Activated CD4-positive, alpha-beta T cell treated with anti-CD3 and anti-CD28 coated beads for 1 hour (primary cell): ENCODE results near the gene SMG6.
"Not testable (repeated sequence)": the region's sequence is repeated elsewhere in the genome, so short reads cannot be mapped to it uniquely, and the experiment has no call there.

Experiments
- DNase-seq: peaks from one replicate; pipeline ENCODE4 v3.0.0-alpha.2; 2020

SMG6 gene

DNA sequence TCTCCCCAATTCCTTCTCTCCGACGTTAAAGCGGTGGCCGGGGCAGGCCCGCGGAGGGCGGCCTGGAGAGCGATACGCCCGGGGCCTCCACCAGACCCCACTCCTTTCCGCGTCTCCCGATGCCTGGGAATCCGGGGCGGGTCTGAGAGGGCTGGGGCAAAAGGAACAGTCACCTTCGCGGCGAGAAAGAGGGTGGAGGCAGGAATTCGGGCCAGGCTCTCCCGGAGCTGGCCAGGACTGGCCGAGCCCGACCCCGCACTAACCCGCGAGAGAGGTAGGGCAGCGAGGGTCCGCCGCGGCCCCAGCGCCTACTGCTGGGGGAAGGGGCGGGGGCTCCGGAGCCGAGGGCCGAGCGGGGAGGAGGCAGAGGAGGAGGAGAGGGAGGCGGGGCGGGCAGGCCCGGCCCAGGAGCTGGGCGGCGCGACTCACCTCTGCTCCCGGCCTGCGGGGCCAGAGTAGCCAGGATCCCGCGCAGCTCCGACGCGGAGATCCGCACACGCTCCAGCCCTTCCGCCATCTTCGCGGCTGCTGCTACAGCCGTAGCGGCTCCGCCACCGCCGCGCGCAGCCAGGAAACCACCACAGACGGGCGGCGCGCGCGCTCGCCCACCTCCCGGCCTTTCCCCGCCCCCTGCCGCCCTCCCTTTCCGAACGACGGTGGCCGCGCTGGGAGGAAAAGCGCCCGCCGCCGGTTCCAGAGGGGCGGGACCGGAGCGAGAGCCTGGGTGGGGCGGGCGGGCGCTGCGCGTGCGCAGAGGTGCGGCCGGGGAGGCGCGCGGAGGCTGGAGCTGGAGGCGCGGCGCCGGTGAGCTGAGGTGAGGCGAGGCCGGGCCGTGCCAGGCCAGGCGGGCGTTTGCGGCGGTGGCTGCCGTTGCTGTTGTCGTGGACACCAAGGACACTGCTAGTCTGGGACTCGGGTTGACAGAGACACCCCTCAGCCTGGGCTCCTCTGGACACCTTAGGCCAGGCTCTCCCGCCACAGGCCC is at the start of gene SMG6, which contains the start of gene SRR:
Gene SMG6 (minus strand): TSS at position 582 of the 985 bp plus-strand sequence. CDS start 65 bp downstream, at position 517.
Gene SRR (plus strand): TSS at position 747 of the 985 bp plus-strand sequence. CDS start 11,611 bp downstream, outside the sequence.
- DNase-seq: peak; percentile 93

DNA sequence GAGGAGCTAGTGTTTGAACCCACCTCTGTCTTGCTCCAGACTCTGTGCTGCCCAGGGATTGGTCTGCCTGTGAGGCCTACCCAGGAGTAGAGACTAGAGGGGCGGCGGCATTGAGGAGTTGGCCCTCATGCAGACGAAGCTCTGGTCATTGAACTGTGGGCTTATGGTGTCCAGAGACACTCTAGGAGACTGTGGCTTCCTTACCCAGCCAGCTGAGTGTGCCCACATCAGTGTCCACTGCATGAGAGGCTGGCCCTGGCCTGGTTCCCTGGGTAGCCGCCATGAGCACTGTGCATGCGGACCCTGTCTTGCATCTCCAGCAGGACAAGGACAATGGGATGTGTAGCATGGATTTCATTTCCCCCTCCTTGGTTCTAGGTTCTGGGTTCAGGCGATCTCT is 47.7 kb upstream of the SMG6 start:
- DNase-seq: no peak

DNA sequence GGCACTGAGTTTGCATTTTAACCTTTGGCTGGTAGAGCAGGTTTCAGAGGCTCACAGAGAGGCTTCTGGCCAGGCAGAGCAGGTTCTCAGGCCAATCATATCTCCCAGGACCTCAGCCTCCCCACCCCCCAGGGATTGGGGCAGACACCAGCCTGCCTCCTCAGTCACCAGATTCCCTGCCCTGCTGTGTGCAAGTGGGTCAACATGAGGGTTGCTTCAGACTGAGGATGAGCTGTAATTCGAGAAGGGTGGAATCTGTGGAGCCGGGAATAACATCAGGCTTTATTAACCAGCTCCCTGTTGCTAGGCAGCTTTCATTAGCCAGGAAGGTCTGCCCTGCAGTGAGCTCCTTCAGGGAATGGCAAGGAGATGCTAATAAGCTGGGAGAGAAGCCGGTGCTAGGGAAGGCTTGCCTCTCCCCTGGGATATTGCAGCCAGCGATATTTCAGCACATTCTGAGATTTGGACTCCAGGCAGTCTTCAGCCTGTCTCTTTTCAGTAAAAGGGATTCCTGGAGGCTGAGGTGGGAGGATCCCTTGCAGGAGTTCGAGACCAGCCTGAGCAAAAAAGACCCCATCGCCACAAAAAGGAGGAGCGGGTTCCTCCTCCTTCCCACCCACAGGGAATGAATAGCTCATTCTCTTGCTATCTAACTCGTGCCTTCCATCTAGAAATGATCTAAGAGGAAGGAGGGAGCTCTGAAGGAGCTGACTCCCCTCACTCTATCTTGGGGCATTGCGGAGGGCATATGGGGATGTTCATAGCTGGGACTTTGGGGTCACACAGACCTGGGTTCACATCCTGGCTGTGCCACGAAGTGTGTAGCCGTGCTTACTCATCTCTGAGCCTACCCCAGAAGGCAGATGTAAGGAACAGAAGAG is 44.5 kb upstream of the SMG6 start:
- no peak for DNase-seq

DNA sequence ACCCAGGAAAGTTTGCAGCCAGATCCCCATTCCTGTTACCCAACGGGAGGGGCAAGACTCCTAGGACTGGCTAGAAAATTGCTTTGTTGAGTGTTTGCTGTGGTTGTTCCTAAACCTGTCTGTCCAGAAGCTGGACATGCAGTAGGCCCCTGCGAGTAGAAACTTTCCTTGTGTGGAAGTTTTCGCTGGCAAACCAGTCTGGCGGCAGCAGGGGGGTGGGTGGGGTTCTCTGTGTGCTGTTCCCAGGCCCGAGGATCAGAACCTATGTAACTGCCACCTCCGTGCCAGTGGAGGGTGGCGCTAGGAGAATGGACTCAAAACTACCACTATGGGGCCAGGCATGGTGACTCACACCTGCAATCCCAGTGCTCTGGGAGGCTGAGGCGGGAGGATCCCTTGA is 42.9 kb upstream of the SMG6 start:
- no peak for DNase-seq

DNA sequence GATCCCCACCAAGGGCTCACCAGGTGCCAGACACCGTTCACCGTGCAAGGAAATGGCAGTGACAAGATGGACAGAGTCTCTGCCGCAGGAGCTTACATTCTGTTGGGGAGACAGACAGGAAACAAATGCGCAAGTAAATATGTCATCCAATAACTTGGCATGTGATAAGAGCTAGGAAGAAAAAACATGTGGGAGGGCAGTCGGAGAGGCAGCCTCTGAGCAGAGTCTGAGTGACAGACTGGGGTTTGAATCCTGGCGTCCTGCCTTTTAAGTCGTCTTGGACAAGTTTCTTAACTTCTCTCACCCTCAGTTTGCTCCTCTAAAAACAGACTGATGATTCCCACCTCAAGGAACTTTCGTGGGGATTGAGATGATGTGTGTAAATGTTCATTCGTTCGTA is 40.9 kb upstream of the SMG6 start:
- no peak for DNase-seq

DNA sequence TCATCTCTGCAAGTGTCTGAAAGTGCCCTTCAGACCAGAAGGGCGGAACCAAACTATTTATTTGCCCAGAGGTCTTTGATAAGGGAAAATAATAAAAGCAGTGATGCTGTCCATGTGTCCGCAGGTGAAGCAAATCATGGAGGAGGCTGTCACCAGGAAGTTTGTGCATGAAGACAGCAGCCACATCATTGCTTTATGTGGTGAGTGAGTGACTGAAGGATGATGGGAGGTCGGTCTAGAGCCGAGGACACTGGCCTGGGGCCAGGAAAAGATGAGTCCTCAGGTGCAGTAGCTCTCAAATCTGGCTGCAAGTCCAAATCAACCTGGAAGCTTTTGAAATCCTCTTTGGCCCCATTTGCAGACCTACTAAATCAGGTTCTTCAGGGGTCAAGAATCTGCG is 39.8 kb upstream of the SMG6 start:
- DNase-seq: no peak

DNA sequence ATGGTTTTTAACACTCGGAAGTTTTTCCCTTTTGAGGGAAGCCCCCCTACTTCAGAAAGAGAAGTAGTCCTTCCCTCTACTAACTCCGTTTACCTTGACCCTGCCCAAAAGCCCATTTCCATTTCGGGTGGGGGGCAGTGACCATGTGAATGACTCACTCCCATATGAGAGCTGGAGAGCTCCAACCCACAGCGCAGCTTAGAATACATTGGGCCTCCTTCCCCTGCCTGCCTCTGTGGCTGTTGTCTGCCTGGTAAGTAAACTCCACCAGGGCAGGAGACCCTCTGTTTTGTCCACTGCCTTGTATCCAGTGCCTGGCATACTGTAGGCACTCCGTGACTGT is 34.7 kb upstream of the SMG6 start:
- DNase-seq: no peak

DNA sequence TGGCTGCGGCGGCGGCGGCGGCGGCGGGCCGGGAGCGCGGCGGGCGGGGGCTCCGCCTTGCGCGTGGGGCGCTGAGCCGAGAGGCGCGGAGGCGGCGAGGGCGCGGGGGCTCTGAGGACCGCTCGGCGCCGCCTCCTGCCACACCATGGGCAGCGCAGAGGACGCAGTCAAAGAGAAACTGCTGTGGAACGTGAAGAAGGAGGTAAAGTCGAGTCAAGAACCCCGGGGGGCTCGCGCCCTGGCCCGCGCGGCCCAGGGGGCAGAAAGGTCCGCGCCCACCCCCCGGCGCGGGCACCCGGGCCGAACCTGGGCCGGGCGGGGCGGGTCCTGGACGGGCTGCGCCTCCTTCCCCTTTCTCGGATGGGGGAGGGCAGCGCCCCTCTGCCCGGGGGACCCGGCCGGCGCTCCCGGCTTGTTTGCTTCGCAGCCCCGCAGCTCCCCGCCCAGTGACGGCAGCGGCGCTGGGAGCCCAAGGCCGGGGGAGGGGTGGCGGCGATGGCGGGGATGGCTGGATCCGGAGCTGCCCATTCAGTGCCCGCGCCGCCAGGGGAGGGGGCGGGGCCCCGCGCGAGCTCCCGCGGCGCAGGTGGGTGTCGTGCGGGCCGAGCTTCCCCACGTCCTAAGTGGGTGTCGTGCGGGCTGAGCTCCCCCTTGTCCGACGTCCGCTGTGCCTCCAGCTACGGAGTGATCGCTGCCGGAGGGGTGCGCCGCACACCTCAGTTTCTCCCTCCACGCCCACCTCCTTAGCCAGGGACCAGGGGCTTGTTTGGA is 34.1 kb upstream of the SMG6 start:
- DNase-seq: peak; percentile 22

DNA sequence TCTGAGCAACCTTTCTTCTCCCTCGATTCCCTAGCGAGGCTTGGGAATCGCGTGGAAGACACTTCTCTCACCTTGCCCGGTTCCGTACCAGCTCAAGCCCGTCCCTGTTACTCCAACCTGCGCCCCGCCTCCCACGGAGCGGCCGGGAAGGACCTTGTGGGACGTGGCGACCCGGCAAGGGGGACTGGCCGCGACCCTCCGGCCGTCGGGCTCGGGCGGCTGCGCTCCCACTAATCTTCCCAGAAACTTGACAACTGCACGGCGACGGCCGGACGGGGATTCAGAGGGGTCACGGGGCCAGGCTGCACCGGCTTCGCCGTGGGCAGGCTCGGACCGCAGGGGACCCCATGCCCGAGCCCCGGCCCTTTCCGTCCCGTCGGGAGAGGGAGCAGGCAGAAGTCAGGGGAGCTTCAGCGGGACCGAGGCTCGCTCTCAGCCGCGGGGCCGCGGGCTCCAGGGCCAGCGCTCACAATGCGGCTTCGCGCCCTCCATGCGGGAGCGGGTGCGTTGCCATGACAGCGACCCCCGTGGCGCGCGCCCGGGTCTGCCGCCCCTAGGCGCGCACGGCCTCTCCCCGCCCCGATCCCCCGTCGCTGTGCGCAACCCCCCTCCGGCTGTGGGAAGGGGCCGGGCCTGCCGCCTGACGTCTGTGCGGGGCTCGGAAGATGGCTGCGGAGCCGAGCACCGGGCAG is 33.4 kb upstream of the SMG6 start, which contains the start of gene SGSM2:
Gene SGSM2 (plus strand): TSS at position 650 of the 692 bp plus-strand sequence. CDS start 188 bp downstream, outside the sequence.
- peak; percentile 51 for DNase-seq

DNA sequence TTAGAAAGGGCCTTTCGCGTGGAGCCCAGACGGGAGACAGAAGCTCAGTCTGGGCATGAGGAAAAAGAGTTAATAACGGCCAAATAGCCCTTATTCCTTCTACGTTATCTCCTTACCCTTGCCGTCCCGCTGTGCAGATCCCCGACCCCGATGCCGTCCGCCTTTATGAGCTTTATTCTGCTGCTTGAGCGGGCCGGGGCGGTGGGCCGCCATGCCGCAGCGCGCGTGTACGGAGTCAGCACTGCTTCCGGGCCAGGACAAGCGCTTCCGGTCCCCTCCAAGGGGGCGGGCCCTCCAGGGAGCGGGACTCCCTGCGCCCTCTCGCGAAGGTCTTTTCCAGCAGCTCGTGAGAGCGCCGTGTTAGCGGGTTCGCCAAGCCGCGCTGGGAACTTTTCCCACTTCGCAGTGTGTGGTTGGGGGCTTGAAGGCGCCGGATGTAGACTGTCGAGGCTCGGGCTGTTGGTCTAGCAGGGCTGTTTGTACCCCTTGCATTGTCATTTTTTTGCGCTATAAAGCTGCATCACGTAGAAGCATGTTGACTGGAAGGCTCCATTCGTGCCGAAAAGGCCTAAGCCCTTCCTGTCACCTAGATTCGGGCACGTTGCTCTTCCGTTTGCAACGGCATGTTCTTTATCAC is 32.7 kb upstream of the SMG6 start, which contains the start of gene TSR1:
Gene TSR1 (minus strand): TSS at position 243 of the 637 bp plus-strand sequence. CDS start 30 bp downstream, at position 213.
- DNase-seq: peak; percentile 82

DNA sequence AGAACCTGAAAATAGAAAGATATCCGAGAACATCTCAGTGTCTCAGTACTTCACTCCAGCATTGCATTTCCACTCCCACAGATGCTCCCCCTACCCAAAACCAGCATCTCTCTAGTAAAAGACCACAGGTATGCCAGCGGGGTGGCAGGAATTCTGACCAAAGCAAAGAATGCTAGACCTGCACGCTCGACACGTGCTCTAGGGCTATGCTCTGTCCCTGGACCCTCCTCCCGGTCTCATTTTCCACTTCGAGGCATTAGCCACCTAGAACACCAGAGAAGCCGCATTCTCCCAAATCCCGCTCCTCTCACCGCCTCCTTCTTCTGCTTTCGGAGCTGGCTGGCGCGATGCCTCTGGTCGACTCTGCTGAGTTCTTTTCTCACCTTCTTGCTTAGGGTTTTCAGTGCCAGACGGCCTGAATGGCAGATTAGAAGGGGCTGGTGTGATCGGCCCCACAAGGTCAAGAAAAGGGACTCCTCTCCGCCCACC is 32.2 kb upstream of the SMG6 start:
- DNase-seq: no peak

DNA sequence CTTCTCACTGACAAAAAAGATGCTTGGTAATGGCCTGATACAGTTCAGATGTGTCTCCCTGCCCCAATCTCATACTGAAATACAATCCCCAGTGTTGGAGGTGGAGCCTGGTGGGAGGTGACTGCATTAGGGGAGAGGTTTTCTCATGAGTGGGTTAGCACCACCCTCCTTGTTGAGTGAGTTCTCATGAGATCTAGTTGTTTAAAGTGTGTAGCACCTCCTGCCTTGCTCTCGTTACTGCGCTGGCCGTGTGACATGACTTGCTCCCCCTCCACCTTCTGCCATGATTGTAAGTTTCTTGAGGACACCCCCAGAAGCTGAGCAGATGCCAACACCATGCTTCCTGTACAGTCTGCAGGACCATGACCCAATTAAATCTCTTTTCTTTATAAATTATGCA is 27.7 kb upstream of the SMG6 start:
- no peak for DNase-seq

DNA sequence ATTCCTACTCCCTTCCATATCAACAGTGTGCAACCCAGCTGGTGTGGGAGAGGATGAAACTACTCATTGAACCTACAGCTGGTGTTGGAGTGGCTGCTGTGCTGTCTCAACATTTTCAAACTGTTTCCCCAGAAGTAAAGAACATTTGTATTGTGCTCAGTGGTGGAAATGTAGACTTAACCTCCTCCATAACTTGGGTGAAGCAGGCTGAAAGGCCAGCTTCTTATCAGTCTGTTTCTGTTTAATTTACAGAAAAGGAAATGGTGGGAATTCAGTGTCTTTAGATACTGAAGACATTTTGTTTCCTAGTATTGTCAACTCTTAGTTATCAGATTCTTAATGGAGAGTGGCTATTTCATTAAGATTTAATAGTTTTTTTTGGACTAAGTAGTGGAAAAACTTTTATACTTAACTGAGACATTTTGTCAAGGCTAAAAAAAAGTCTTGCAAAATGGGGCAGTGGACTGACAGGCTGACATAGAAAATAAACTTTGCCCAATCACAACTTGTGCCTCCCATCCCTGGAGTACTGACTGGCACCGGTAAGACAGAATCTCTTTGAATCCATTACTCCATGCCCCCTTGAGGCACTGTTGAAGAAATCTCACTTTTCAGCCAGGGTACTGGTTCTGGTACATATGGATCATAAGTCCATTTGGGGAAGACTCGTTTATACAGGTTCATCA is 20.2 kb upstream of the SMG6 start:
- no peak for DNase-seq

DNA sequence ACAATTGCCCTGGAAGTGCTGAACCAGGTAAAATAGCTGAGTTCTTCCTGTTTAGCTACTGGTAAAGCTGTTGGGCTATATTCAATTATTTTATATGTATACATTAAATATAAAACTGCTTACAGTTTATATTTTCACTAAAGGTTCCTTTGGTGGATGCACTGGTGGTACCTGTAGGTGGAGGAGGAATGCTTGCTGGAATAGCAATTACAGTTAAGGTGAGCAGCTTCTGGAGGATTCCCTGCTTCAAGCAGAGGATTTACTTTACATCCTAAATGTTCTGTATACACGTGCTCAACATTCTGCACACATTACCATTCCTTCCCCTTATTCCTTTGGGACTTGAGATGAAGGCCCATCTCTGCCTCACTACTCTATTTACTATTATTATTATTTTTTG is 17.8 kb upstream of the SMG6 start:
- no peak for DNase-seq

DNA sequence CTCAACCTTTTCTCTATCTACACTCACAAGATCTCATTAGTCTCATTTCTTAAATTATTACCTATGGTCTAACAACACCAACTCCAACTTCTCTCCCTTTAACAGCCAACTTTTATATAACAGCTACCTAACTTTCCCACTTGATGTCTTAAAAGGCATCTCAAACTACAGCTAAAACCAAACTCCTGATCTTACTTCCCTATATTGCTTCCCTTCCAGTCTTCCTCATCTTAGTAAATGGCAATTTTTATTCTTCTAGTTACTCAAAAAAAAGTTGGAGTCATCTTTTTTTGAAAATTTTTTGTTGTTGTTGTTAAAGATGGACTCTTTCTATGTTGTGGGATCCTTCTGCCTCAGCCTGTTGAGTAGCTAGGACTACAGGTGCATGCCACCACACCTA is 15.5 kb upstream of the SMG6 start:
- DNase-seq: no peak

DNA sequence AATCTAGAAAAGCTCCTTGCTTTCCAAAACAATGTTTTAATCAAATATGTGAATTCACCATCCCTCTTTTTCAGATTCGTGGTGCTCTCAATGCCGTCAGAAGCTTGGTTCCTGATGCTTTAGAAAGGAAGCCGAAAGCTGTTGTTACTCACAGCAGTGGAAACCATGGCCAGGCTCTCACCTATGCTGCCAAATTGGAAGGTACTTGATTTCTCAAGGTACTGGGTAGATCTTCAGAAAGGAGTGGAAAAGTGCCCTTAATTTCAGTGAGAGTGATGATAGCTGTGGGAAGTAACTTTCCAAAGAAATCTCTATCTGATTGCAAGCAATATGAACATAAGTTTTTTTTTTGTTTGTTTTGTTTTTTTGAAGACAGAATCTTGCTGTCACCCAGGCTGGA is 14.2 kb upstream of the SMG6 start:
- DNase-seq: no peak

DNA sequence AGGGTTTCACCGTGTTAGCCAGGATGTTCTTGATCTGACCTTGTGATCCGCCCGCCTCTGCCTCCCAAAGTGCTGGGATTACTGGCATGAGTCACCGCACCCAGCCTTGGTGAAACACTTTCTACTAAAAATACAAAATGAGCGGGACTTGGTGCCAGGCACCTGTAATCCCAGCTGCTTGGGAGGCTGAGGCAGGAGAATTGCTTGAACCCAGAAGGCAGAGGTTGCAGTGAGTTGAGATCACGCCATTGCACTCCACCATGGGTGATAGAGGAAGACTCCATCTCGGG is 13.3 kb upstream of the SMG6 start:
- DNase-seq: not testable (repeated sequence)

DNA sequence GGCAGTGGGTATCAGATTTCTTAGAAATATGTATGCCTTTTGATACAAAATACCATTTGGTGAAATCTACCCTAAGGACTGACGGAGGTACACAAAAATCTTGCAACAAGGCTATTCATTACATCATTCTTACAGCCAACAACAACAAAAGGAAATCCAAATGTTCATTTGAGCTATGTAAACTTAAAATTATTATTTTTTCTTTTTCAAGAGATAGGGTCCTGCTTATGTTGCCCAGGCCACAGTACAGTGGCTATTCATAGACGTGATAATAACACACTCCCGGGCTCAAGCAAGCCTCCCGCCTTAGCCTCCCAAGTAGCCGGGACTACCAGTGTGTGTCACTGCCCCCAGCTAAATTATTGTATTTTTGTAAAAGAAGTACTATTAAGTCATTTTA is 9.2 kb upstream of the SMG6 start:
- no peak for DNase-seq

DNA sequence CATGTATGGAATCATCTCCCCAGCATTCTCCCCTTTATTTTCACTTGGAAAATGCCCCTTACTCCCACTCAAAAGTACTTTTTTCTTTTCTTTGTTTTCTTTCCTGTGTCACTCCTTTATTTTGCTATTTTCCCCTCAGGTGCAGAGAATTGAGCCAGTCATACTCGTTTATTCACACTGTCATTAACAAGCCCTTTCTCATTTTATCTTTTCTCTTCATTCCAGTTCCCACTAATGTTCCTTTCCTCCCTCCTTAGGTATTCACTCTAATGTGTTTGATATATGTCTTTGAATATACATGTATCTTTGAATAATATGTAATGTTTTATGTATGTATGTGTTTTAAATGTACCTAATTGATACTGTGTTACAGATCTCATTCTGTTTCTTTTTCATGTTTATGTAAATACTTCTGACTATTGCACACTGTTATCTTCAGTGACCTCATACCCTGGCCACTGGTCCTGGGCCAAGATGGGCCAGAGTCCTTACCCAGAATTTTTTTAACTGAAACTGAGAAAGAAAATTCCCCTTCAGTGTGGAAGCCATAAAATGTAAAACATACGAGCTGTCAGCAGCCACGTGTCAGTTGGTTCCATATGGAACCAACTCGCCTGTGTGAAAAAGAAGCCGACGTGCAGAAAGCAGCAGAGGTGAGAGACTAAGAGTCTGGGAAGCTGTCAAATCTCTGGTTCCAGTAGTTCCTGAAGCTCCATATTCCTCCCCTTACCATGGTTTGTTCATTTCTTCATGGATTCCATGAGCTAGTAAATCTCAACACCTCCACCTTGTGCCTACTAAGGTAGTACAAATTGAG is 6.0 kb upstream of the SMG6 start:
- DNase-seq: no peak

DNA sequence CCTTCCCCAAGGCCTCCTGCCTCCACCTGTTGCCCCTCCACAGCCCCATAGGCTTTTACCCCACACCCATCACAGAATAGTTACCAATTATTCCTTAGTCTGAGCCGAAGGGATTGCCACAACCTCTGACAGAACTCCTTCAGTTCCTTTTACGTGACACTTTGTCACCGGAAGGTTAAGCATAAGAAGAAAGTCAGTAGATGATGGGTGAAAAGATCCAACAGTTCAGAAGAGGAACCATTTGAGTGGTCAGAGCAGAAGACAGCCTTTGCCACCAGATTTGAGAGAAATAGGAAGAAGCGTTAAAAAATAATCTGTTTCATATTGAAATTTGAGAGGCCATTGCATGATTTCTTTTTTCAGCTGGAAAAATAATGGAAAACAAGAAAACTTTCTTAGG is 1.3 kb upstream of the SMG6 start:
- no peak for DNase-seq
